Limb (tissue), 2 donors: ENCODE measurements around the gene LONP2.
"Not testable (repeated sequence)": the region's sequence is repeated elsewhere in the genome, so short reads cannot be mapped to it uniquely, and the experiment has no call there.

Source experiments
- DNase-seq, 2 donors: peaks; one replicate each; pipeline ENCODE4 v3.0.0-alpha.2; 2016; ENCODE audit errors: extremely low spot score in 2 of 2

Gene LONP2

DNA sequence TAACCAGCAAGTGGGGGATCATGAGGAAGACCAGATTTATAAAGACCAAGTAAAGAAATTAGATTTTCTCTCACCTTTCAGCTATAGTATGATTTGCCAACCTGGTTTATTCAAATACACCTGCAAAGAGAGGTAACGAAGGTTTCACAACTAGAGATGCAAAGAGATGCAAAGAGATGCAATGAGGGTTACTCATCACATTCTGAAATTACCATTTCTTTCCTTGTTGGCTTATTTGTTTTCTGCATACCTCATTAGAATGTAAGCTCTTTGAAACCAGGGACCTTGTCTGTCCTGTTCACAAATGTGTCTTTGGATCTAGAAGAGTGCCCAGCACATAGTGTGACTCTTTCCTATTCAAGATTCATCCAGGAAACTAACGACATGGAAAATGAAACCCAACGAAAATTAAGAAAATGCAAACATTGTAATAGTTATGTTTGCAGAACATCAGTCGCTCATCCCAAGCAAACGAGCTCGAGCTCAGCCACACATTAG is 9.0 kb upstream of the LONP2 start:
- DNase-seq = no peak

DNA sequence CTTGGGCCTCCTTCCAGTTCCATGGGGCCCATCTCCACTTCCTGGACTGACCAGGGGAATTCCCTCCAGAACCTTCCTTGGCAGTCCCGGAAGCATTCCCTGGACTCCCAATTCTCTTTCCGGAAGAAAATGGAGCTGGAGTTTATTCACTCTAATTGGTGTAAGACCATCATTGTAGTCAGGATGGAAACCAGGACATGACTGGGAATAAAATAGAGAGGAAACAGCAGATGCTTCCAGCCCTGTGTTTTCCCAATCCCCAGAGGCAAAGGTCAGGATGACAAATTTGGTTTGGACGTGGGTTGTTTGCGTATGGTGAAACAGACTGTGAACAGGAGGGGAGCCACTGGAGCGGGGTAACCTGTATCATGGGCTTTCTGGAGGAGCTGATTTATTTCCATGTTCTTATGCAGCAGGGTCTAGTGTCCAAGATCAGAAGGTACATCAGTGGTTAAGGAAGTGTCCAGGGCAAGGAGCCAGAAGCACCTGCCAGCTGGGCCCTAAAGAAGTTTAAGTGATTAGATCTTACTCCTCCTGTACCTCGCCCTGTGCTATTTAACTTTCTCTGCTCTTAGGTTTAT is 8.5 kb upstream of the LONP2 start:
- DNase-seq = no peak

DNA sequence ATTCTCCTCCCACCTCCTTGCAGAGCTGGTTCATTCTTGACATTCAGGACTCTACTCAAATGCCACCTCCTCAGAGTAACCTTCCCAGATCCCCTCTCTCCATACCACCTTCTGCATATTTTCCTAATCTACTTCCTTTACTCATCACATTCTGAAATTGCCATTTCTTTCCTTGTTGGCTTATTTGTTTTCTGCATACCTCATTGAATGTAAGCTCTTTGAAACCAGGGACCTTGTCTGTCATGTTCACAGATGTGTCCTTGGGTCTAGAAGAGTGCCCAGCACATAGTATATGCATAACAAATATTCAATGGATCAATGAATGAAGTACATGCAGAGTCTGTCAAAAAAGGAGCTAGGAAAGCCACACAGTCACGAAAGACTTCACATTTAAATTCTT is 7.8 kb upstream of the LONP2 start:
- DNase-seq = no peak

DNA sequence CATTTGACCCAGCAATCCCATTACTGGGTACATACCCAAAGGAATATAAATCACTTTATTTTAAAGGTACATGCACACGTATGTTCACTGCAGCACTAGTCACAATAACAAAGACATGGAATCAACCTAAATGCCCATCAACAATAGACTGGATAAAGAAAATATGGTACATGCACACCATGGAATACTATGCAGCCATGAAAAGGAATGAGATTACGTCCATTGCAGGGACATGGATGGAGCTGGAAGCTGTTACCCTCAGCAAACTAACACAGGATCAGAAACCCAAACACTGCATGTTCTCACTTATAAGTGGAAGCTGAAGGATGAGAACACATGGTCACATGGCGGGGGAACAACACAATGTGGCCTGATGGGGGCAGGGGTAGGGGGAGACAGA is 4.0 kb upstream of the LONP2 start:
- not testable (repeated sequence) for DNase-seq

DNA sequence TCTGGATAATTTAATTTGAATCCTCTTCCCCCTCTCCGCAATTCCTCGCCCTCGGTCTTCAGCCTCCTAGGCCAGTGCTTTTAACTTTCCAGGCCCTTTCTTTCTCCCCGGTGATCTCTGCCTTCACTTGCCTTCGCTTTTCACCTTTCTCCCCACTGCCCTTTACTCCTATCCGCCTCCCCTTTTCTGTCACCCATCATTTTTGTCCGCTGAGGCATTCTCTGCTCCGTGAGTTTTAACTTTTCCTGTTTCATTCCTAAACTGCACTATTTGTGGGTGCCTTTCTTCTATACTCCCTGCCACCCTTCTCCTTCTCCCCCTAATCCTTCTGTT is 729 bp downstream of the LONP2 start:
- DNase-seq = no peak

DNA sequence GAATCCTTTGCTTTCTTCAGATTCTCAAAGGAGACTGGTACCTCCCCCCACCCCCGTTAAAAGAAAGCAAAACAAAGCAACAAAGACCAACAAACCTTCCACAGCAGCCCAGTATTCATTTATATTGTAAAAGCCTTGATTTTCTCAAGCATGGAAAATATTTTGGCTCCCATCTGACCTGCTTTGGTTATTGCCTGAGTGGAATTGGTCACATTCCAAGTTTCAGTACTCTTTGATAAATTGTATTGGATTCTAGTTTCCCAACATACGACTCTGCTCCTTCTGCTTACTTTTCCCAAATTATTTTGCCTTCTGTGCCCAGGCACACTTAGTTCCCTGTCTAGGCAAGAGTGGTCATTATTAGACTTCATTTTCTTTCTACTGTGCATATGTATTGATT is 2.0 kb downstream of the LONP2 start:
- no peak for DNase-seq

DNA sequence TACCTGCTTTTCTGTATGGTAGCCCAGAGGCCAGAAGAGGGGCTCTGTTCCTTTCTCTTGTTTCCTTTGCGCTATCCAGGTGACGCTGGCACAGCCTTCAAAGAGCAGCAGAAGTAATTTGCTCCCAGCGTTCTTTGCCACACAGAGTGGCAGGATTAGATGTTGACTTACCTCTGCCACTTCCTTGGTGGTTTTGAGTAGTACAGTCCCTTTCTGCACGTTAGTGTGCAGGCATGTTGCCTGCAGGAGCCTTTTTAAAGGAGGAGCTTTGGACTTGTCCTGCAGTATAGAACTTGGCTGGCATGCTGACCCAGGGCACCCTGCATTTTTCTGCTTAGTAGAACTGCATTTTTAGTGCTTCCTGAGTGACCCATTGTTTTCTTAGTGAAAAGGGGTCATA is 3.2 kb downstream of the LONP2 start, which contains the start of gene ABCC11:
TSS of gene ABCC11 (minus strand) at position 229 of the 400 bp plus-strand sequence. CDS start 15,618 bp downstream, outside the sequence.
- no peak for DNase-seq

DNA sequence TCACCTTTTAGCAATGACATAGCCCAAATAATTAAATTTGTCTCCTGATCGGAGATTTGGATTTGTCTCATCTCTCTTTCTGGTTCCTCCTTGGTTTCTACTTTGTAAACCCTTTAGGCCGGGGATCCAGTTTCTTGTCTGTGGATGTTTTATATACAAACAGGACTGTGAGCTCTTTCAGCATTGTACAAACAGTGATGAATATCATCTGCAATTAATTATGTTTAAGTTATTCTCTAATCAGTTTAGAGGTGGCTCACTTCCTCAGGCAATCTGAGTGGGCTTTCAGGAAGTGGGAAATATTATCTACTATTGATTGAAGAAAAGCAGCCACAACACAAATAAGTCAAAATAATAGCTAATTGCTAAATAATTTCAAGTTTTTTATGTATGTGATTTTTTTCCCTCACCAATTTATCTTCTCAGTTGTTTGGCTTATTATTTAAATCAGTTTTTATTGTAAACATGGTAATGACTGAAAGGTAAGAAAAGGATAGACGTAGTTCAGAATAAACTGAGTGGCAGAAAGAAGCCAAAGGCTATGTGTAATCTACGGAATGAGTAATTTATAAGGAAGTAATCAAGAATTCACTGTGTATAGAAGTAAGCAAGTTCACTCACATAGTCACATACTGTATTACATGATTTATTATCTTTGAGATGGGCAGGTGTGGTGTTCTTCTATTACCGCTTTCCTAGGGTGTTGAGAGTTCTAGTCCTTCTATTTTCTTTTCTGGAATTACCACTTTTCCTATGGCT is 6.6 kb downstream of the LONP2 start:
- DNase-seq = no peak

DNA sequence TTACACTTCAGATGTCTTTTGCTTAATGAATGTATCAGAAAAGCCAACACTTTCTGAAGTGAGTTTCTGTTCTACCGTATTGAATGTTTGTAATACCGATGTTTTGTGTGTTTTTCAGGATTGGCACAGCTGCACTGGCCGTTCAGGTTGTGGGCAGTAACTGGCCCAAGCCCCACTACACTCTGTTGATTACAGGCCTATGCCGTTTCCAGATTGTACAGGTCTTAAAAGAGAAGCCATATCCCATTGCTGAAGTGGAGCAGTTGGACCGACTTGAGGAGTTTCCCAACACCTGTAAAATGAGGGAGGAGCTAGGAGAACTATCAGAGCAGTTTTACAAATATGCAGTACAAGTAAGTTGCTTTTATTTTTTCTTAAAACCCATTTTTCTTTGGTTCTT is 7.9 kb downstream of the LONP2 start:
- DNase-seq = no peak

DNA sequence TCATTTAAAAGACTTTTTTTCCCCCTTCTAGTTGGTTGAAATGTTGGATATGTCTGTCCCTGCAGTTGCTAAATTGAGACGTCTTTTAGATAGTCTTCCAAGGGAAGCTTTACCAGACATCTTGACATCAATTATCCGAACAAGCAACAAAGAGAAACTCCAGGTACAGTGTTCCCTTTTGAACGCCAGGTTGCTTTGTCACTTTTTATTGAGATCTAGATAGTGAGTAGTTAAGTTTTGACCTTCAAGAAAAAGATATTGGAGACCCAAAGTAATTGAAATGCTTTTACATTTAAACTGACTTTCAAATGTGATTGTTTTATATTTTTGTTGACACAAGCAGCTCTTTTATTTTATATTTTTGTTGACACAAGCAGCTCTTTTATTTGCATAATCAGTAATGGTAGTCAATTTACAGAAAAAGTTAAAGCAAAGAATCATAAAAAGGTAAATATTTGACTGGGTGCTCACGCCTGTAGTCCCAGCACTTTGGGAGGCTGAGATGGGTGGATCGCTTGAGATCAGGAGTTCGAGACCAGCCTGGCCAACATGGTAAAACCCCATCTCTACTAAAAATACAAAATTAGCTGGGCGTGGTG is 12.6 kb downstream of the LONP2 start:
- DNase-seq = no peak

DNA sequence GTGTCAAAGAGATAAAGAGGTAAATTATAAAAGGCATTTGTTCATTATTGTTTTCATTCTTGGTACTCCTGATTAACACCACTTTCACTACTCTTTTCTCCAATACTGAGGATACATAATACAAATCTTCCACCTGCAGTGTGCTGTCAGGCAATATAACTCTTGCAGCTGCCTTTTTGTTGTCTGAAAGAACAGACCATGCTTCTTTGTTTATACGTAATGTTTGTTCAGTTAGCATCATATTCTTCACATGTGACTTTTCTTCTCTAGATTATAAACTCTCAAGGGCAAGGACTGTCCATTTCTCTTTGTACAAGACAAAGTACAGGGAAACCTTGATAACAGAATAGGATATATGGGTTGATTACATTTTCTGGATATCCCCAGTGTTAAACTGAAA is 17.5 kb downstream of the LONP2 start:
- DNase-seq = no peak

DNA sequence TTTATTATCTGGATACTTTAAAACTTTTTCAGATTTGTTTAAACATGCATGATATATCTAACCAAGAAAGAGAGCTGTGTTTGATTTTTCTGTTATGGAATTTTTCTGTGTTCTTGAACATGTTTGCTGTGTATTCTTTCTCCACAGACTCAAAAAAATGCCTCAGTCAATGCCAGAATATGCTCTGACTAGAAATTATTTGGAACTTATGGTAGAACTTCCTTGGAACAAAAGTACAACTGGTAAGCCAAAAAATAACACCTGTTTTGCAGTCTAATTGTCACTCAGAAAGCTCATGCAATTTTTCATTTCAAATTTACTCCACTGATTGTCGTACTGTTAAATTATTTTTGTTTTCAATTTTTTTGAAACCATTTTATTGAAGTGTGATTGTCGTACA is 18.5 kb downstream of the LONP2 start:
- no peak for DNase-seq

DNA sequence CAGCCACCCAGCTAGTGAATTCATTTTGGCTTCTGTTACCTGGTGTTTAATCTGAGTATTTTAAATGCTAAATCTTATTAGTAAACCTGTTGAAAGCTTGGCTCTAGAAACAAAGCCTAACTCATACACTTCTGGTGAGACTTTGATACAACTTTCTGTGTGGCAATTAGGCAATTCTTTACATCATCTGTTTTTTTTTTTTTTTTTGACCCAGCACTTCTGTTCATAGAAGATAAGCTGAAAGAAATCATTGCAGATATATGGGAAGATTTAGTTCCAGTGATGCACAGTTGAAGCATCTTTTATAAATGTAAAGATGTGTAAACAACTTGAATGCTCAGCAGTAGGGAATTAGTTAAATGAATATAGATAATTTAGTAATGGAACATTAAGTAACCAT is 24.9 kb downstream of the LONP2 start:
- no peak for DNase-seq

DNA sequence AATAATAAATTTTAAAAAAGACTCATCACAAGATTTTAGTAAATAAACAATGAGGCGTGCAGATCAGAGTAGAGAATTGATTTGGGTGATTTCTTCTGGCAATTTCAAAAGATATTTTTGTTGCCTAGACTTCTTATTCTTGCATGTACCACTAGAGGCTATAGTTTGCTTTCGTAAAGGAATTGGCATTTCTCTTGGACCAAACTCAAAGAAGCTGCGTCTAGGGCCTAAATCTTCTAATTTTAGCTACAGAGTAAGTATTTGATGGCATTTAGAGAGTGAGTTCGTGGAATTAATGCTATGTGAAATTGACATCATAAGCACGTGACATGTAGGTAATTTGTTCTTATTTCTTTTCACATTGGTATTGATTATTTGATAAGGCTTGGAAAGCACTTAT is 27.6 kb downstream of the LONP2 start:
- DNase-seq = no peak

DNA sequence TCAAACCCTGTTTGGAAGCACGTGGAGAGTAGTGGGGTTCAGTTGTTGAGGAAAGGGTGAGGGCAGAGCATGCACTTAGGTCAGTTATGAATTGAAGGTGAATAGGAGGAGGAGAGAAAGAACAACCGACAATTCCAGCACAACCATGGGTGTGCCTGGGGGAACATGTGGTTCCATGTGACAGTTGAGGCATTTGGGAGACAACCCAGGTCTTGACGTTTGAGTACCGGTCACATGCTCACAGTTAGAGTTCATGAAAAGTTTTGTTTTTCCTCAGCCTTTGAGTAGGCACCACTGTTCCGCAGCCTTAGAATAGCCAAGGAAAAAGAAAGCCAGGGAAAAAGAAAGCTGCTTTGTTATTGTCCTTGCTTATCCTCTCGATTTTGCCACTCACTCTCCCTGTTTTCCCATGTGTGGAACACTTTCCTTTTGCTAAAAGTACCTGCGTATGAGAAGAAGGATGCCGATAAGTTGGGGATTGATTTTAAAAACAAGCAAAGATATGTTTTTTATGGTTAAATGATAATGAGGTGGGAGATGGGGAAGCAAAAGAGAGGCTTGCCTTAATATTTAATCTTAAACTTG is 28.8 kb downstream of the LONP2 start:
- no peak for DNase-seq

DNA sequence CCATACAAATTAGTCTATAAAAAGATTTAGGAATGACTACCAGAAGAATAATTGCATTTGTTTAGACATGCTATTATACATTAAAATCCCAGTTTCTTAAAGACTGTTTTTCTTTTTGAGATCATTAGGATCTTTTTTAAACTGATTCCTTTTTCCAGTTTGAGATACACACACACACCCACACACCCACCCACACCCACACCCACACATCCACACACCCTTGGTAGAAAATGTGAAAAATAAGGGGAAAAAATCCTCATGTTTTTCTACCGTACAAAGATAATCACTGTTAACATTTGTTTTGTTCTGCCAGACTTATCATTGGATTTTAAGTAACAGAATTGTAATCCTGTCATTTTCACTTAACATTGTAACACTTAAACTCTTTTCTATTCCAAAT is 30.4 kb downstream of the LONP2 start:
- DNase-seq = no peak

DNA sequence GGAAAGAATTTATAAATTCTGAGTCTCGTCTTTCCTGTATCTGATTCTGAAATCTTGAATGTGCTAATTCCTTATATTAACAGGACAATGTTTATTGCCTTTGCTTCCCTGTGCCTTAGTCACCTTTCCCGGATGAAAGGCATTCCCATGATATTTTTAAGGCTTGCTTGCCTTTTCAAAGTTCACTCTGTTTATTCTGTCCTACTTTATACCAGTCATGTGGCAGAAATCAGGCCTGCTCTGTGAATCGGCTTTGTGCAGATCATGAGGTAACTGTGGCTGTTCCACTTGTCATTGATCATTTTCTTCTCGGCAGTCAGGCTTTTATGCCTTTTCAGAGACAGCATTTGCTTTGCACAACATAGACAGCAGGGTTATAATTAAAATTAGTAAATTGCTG is 32.0 kb downstream of the LONP2 start:
- no peak for DNase-seq

DNA sequence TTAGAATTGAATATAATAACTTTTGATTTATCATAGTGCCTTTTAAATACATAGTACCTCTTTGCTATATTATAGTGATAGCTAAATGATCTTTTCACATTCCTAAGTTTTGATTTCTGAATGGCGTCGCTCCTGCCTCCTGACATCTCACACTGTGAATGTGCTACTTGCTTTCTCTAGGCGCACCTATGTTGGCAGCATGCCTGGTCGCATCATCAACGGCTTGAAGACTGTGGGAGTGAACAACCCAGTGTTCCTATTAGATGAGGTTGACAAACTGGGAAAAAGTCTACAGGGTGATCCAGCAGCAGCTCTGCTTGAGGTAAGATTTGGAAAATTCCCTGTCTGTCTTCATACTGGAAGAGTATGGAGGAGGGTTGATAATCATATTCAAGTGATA is 33.1 kb downstream of the LONP2 start:
- DNase-seq = no peak

DNA sequence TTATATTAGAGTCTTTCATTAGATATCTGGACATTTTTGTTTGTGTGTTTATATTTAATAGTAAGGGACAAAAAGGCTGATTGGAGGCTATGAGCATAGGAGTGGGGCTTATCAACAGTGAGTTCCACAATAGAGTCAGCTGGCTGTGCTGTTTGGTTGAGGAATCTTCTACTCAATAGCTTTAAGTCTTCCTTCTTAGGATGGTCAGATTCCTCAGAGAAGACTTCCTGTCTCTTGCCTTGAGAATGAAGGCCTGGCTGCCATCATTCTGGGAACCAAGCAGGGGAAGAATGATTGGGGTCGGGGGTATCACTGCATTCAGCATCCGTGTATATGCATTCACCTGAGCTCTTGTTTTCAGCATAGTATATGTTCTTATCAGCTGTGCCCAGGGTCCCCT is 35.1 kb downstream of the LONP2 start:
- no peak for DNase-seq

DNA sequence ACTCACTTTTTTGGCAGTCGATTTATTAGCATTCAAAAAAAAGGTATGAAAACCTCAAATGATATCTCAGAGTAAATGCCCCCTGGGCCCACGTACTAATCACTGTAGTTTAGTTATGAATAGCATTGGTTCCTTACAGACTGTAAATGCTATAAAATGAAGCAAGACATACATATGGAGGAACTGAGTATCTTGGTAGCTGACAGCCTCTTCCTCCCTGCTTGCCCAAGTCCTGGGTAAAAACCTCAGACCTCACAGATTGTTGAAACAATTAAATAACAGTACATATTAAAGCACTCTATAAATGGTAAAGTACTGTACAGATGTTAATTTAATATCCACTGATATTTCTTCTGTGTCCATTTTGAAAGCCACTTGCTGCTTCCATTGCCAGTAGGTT is 36.4 kb downstream of the LONP2 start:
- no peak for DNase-seq

DNA sequence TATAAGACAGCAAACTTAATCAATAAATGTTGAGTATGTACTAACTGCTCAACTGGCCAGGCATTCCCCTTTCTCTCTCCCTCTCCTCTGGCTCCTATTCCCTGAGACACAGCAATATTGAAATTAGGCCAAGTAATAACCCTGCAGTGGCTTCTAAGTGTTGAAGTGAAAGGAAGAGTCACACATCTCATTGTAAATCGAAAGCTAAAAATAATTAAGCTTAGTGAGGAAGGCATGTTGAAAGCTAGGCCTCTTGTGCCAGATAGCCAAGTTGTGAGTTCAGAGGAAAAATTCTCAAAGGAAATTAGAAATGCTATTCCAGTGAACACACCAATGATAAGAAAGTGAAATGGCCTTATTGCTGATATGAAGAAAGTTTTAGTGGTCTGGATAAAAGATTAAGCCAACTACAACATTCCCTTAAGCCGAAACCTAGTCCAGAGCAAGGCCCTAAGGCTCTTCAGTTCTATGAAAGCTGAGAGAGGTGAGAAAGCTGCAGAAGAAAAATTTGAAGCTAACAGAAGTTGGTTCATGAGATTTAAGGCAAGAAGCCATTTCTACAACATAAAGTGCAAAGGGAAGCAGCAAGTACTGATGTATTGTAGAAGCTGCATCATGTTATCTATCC is 38.6 kb downstream of the LONP2 start:
- DNase-seq = no peak

DNA sequence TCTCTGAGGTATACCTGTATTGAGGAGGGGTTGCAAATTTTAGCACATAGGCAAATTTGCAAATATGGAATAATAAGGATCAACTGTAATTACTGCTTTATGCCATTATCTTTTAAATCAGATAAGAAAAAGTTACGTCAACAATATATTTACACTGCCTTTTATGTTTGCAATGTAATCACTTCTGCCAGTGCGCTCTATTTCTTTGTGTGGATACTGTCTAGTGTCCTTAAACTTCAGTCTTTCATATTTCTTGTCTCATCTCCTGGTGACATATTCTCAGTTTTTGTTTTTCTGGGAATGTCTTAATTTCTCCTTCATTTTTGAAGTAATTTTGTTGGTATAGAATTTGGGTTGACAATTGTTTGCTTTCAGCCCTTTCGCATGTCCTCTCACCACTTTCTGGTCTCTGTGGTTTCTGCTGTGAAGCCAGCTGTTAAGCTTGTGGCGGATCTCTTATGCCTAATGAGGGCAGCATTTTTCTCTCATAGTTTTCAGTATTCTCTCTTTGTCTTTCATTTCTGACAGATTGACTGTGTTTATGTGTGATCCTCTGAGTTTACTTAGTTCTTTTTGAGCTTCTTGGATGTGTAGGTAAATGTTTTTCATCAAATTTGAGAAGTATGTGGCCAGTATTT is 40.8 kb downstream of the LONP2 start:
- no peak for DNase-seq
